ENCODE results near the gene SLC43A1. TPM values are rescaled to one million over a fixed set of nuclear protein-coding genes. Genes with fewer than 3 reads are reported as not detected.

The SLC43A1 gene
- total RNA-seq, 2 donors from 2014 or later: 8.4 to 9.1 TPM

Other genes with a start within 250 kb of the SLC43A1 start
- gene TNKS1BP1, start 190.8 kb downstream of the SLC43A1 start, total RNA-seq: 10 to 100 TPM; 60.4 to 73.8 TPM
- gene SSRP1, start 179.8 kb downstream of the SLC43A1 start, total RNA-seq: 100 to 1,000 TPM; 145 to 182 TPM
- gene P2RX3, start 177.3 kb downstream of the SLC43A1 start, total RNA-seq: not detected
- gene PRG3, start 134.6 kb downstream of the SLC43A1 start, total RNA-seq: not detected
- under 1 TPM in 1 of 2 donors, not detected in 1; 0.42 TPM for gene PRG2, start 125.1 kb downstream of the SLC43A1 start, total RNA-seq
- 10 to 100 TPM; 10.6 to 13.8 TPM for gene SLC43A3, start 88.6 kb downstream of the SLC43A1 start, total RNA-seq
- 1 to 10 TPM in 1 of 2 donors, under 1 TPM in 1; 0.97 to 1.5 TPM for gene RTN4RL2, start 55.2 kb downstream of the SLC43A1 start, total RNA-seq
- 10 to 100 TPM; 77.4 to 79.8 TPM for gene TIMM10, start 15.1 kb upstream of the SLC43A1 start, total RNA-seq
- under 1 TPM; 0.22 TPM for gene SMTNL1, start 21.9 kb upstream of the SLC43A1 start, total RNA-seq
- gene UBE2L6, start 52.0 kb upstream of the SLC43A1 start, total RNA-seq: 10 to 100 TPM in 1 of 2 donors, 1 to 10 TPM in 1; 8.1 to 11.3 TPM
- 10 to 100 TPM; 67.8 to 73.5 TPM for gene SERPING1, start 82.0 kb upstream of the SLC43A1 start, total RNA-seq
- gene YPEL4, start 134.2 kb upstream of the SLC43A1 start, total RNA-seq: not detected
- gene CLP1, start 142.1 kb upstream of the SLC43A1 start, total RNA-seq: 10 to 100 TPM; 23.7 to 25.2 TPM
- gene ZDHHC5, start 152.4 kb upstream of the SLC43A1 start, total RNA-seq: 10 to 100 TPM; 70.7 to 77.1 TPM
- 10 to 100 TPM; 18.5 TPM for gene MED19, start 196.5 kb upstream of the SLC43A1 start, total RNA-seq
- gene TMX2, start 196.9 kb upstream of the SLC43A1 start, total RNA-seq: 10 to 100 TPM; 67.6 to 79.2 TPM
- gene SELENOH, start 225.8 kb upstream of the SLC43A1 start, total RNA-seq: 100 to 1,000 TPM; 213 to 226 TPM
- gene BTBD18, start 236.1 kb upstream of the SLC43A1 start, total RNA-seq: not detected
- 100 to 1,000 TPM; 190 to 216 TPM for gene CTNND1, start 246.1 kb upstream of the SLC43A1 start, total RNA-seq

Measured in endodermal cell (in vitro differentiated cells).